Skeletal muscle tissue (tissue), 4 donors: ENCODE results near the gene COPS4. TPM values are rescaled to one million over a fixed set of nuclear protein-coding genes. Genes with fewer than 3 reads are reported as not detected.
"Not testable (repeated sequence)": the region's sequence is repeated elsewhere in the genome, so short reads cannot be mapped to it uniquely, and the experiment has no call there.

Experiments
- H3K27ac ChIP-seq: one replicate; pipeline ENCODE4 v1.7.0; 2013; ENCODE audit warnings: mild to moderate bottlenecking, low read depth, low read length, inconsistent platforms
- H3K27me3 ChIP-seq, 3 donors: one replicate each; pipeline ENCODE4 v1.7.0; 2013; ENCODE audit warnings: low read length in 3 of 3; ENCODE audit not compliant: control insufficient read depth in 3 of 3, insufficient read depth in 3 of 3
- H3K36me3 ChIP-seq, 3 donors: one replicate each; pipeline ENCODE4 v1.7.0; 2013; ENCODE audit warnings: low read length in 3 of 3; ENCODE audit not compliant: control insufficient read depth in 3 of 3, insufficient read depth in 3 of 3
- H3K4me1 ChIP-seq, 3 donors: one replicate each; pipeline ENCODE4 v1.7.0; 2013; ENCODE audit warnings: low read length in 3 of 3, mild to moderate bottlenecking in 3 of 3; ENCODE audit not compliant: control insufficient read depth in 3 of 3, insufficient read depth in 3 of 3
- H3K4me3 ChIP-seq, 3 donors: one replicate each; pipeline ENCODE4 v1.7.0; 2013; ENCODE audit warnings: low read length in 3 of 3
- H3K9ac ChIP-seq, 3 donors: one replicate each; pipeline ENCODE4 v1.7.0; 2013; ENCODE audit warnings: low read length in 3 of 3, mild to moderate bottlenecking in 3 of 3, moderate library complexity in 2 of 3, low read depth in 1 of 3
- H3K9me3 ChIP-seq, 3 donors: one replicate each; pipeline ENCODE4 v1.7.0; 2013; ENCODE audit warnings: low read length in 3 of 3; ENCODE audit not compliant: control insufficient read depth in 3 of 3
- total RNA-seq: library from RNA; depleted of rRNA; stranded (reverse); fragments of >200 nt; gene quantifications from one replicate; pipeline ENCODE4 v1.2.3, GENCODE V29; 2014
- donor health status: Osteomylitis.

COPS4 gene
- total RNA-seq, 1 donor from 2014 or later: 130 TPM

GRCh38 chr4:83023599-83023998 is 11.4 kb upstream of the COPS4 start:
- H3K36me3 ChIP-seq, H3K27ac ChIP-seq, H3K27me3 ChIP-seq, H3K9me3 ChIP-seq, H3K4me1 ChIP-seq, H3K9ac ChIP-seq, H3K4me3 ChIP-seq: not testable (repeated sequence)

DNA sequence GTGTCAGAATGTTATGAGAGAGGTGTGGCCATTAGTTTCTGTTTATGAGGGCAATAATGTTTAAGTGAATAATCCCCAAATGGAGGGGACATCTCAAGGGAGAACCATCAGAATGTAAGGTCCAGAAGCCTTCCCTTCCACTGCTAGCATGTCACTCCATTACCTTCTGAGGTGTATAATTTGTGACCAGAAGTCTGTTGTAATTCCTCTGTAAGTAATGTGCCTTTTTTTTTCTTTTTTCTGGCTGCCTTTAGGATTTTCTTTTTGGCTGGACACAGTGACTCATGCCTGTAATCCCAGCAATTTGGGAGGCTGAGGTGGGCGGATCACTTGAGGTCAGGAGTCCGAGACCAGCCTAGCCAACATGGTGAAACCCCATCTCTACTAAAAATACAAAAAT is 10.8 kb upstream of the COPS4 start:
- Histone ChIP-seq H3K4me1 (no peaks in the 10 kb centered on the region), H3K36me3 (no peaks in the 10 kb centered on the region)

GRCh38 chr4:83025563-83025962 is 9.4 kb upstream of the COPS4 start:
- no peaks in the 10 kb centered on the region for H3K4me1 ChIP-seq
- peaks cover 0 to 2% (median 0%) of the 10 kb centered on the region in 3 donors for H3K9me3 ChIP-seq
- no peak overlapping the region for H3K4me3 ChIP-seq
- no peaks in the 10 kb centered on the region for H3K36me3 ChIP-seq
- no peak overlapping the region for H3K27ac ChIP-seq
- no peak overlapping the region for H3K9ac ChIP-seq
- no peaks in the 10 kb centered on the region for H3K27me3 ChIP-seq

More for the DNA sequence above, 10.8 kb upstream of the COPS4 start:
- Histone ChIP-seq H3K4me3 (no peak overlapping the region), H3K9ac (no peak overlapping the region), H3K9me3 (peaks cover 0 to 2% (median 0%) of the 10 kb centered on the region in 3 donors), H3K27me3 (no peaks in the 10 kb centered on the region), H3K27ac (no peak overlapping the region)

- Histone ChIP-seq H3K9ac (no peak overlapping the region), H3K27me3 (no peaks in the 10 kb centered on the region), H3K27ac (no peak overlapping the region), H3K4me1 (no peaks in the 10 kb centered on the region), H3K9me3 (peaks cover 0 to 2% (median 0%) of the 10 kb centered on the region in 3 donors), H3K4me3 (no peak overlapping the region), H3K36me3 (no peaks in the 10 kb centered on the region)
Observed at GRCh38 chr4:83028976-83029375, 6.0 kb upstream of the COPS4 start.

- H3K36me3 ChIP-seq: no peaks in the 10 kb centered on the region
- no peak overlapping the region for H3K4me3 ChIP-seq
Observed at GRCh38 chr4:83029688-83030087, 5.3 kb upstream of the COPS4 start.

DNA sequence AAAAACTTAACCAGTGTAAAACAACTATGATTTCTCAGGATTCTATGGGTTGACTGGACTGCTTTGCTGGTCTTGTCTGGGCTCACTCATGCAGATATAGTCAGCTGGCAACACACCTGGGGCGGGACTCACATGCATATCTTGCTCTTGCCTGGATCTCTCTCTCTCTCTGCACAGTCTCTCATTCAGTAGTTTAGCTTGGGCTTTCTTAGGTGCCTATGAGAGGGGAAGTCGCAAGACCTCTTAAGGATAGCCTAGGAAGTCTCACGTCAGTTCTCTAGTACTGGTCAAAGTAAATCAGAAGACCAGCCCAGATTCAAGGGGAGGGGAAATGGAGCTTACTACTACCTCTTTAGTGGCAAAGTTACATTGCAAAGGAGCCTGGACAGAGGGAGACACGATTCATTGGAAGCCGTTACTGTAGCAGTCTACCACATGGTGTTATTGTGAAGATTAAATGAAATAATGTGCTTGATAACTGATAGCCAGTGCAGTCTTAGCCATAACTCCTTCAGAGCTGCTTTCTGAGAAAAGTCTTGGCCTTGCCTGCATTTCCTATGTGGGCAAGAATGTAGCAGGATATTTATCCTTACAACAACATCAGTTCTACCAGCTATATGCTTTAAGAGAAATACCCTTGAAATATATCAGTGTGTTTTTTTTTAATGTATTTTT is 2.1 kb downstream of the COPS4 start:
- H3K9ac ChIP-seq: peak overlapping the region in 2 of 3 donors; percentile 10 to 28
- no peaks in the 10 kb centered on the region for H3K27me3 ChIP-seq
- H3K9me3 ChIP-seq: no peaks in the 10 kb centered on the region
- peaks cover 16 to 26% (median 24%) of the 10 kb centered on the region in 3 donors for H3K4me1 ChIP-seq
- H3K27ac ChIP-seq: no peak overlapping the region
- no peak overlapping the region for H3K4me3 ChIP-seq
- H3K36me3 ChIP-seq: no peaks in the 10 kb centered on the region

More at GRCh38 chr4:83029688-83030087, 5.3 kb upstream of the COPS4 start:
- Histone ChIP-seq H3K4me1 (no peaks in the 10 kb centered on the region), H3K9me3 (no peaks in the 10 kb centered on the region), H3K27ac (no peak overlapping the region), H3K9ac (no peak overlapping the region), H3K27me3 (no peaks in the 10 kb centered on the region)

GRCh38 chr4:83040269-83040668 is 5.3 kb downstream of the COPS4 start:
- no peaks in the 10 kb centered on the region for H3K9me3 ChIP-seq
- no peak overlapping the region for H3K27ac ChIP-seq
- H3K36me3 ChIP-seq: no peaks in the 10 kb centered on the region
- H3K4me3 ChIP-seq: no peak overlapping the region
- H3K27me3 ChIP-seq: no peaks in the 10 kb centered on the region
- peaks cover 16 to 24% (median 23%) of the 10 kb centered on the region in 3 donors for H3K4me1 ChIP-seq
- H3K9ac ChIP-seq: no peak overlapping the region

DNA sequence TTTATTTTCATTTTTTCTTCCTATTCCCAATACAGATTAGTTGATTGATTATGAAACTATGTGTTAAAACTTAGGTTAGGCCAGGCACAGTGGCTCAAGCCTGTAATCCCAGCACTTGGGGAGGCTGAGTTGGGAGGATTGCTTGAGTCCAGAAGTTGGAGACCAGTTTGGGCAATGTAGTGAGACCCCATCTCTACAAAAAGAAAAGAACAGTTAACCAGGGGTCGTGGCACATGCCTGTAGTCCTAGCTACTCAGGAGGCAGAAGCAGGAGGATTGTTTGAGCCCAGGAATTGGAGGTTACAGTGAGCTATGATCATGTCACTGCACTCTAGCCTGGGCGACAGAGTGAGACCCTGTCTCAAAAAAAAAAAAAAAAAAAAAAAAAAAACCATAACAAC is 8.2 kb downstream of the COPS4 start:
- H3K4me3 ChIP-seq, H3K27me3 ChIP-seq, H3K36me3 ChIP-seq, H3K9ac ChIP-seq, H3K4me1 ChIP-seq, H3K9me3 ChIP-seq: not testable (repeated sequence)
- peak overlapping the region; percentile 17 for H3K27ac ChIP-seq

- H3K9ac ChIP-seq: no peak overlapping the region
- H3K27ac ChIP-seq: peak overlapping the region; percentile 64
Observed at GRCh38 chr4:83043801-83044407, 8.9 kb downstream of the COPS4 start.

DNA sequence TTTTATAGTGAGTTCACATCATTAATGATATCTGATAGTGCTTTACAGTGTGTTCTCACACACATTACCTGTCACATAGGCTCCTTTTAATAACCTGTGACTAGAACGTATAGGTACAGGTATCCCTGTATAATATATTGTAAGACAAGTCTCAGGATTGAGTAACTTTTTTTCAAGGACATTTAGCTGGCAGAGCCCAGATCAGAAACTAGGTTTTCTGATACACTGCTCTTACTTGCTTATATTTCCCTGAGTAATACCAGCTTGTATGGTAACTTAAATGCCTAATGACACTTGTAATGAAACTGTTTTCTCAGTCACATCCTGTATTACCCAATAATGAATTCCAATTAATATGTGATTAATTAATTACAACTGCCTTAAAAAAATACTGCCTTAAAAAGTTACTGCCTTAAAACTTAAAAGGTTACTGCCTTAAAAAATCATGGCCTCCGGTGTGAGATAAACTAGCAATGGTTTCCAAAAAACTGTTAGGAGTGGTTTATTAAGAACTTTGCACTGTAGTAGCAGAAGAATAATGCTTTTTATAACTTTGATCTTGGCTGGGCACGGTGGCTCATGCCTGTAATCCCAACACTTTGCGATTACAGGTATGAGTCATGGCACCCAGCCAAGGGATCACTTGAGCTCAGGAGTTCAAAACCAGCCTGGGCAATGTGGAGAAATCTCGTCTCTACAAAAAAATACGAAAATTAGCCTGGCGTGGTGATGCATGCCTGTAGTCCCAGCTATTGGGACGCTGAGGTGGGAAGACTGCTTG is 11.9 kb downstream of the COPS4 start:
- Histone ChIP-seq H3K27ac (no peak overlapping the region), H3K27me3 (no peaks in the 10 kb centered on the region), H3K36me3 (peaks cover 3 to 21% (median 21%) of the 10 kb centered on the region in 3 donors), H3K4me1 (no peaks in the 10 kb centered on the region), H3K4me3 (no peak overlapping the region), H3K9ac (no peak overlapping the region), H3K9me3 (no peaks in the 10 kb centered on the region)

More at GRCh38 chr4:83043801-83044407, 8.9 kb downstream of the COPS4 start:
- Histone ChIP-seq H3K27me3 (no peaks in the 10 kb centered on the region), H3K36me3 (peaks cover 0 to 3% (median 0%) of the 10 kb centered on the region in 3 donors), H3K4me3 (no peak overlapping the region), H3K4me1 (no peaks in the 10 kb centered on the region), H3K9me3 (no peaks in the 10 kb centered on the region)
